ENCODE measurements around the gene RBM8A. TPM values are rescaled to one million over a fixed set of nuclear protein-coding genes. Genes with fewer than 3 reads are reported as not detected.

Gene RBM8A
- total and polyA plus RNA-seq, 2 donors (not counting 1 experiment from before 2014, with no cell fraction given): 137 to 169 TPM

GRCh38 chr1:145918992-145919939 is 8.0 kb downstream of the RBM8A start:
- H2AFZ ChIP-seq (ENCODE audit: insufficient read depth, low read depth, low read length, poor library complexity, severe bottlenecking): peak overlapping the region; percentile 90
- POLR2A ChIA-PET: interaction anchor here (0.5 to 2.5 kb wide), 18 partner anchors 8 to 120 kb away, joined by 3 to 28 read pairs (median 4); partner anchors contain the start of genes ANKRD34A, ANKRD35, LIX1L and PIAS3
- H3K36me3 ChIP-seq (replicated peaks in 1 of 2; ENCODE audit: control extremely low read depth in 1 of 2, control insufficient read depth in 1 of 2, extremely low read depth in 1 of 2, insufficient read depth in 2 of 2, low read length in 1 of 2): peaks cover 0 to 21% of the 10 kb centered on the region in 2 experiments
- no peak for TF ChIP-seq EZH2 (IDR thresholded peaks at IDR 0.05; ENCODE audit: borderline replicate concordance, insufficient read depth, low read depth, low read length, poor library complexity, severe bottlenecking)
- TF ChIP-seq CTCF (IDR thresholded peaks at IDR 0.05): no peak
- H3K4me1 ChIP-seq (ENCODE audit: control insufficient read depth in 2 of 2, insufficient read depth in 2 of 2, low read length in 2 of 2): peaks cover 15 to 24% of the 10 kb centered on the region in 2 donors
- Mint-ChIP-seq H3K27me3 (no peaks in the 10 kb centered on the region), H3K4me1 (peaks cover 36% of the 10 kb centered on the region), H3K4me3 (peak overlapping the region; percentile 92), H3K27ac (peak overlapping the region; percentile 95), H3K9me3 (ENCODE audit: insufficient read depth) (no peaks in the 10 kb centered on the region)
- H3K27me3 ChIP-seq (replicated peaks in 1 of 4; ENCODE audit: control extremely low read depth in 1 of 4, control insufficient read depth in 3 of 4, insufficient read depth in 4 of 4, low read length in 3 of 4): no peaks in the 10 kb centered on the region
- H3K9me3 ChIP-seq (ENCODE audit: control extremely low read depth in 1 of 3, control insufficient read depth in 2 of 3, insufficient read depth in 1 of 3, low read length in 2 of 3): no peaks in the 10 kb centered on the region
- peaks cover 14% of the 10 kb centered on the region for H3K79me2 ChIP-seq (ENCODE audit: control insufficient read depth, insufficient read depth, low read length)
- CTCF ChIA-PET: interaction anchor here (0.8 to 1.6 kb wide), 8 partner anchors 8 to 74 kb away, joined by 3 to 8 read pairs (median 4); partner anchors contain the start of genes ANKRD34A, NUDT17, POLR3GL and RBM8A
- H3K4me2 ChIP-seq (replicated peaks; ENCODE audit: low read depth, low read length, poor library complexity, severe bottlenecking): peak overlapping the region; percentile 75
- intact Hi-C loops (cut with micrococcal nuclease): loop anchor here (1.0 to 2.0 kb wide), 8 partner anchors 8 to 94 kb away; partner anchors contain the start of genes ANKRD34A, ANKRD35, LIX1L and NUDT17
- DNase-seq (no peak), ATAC-seq (ENCODE audit: low read depth) (peak; percentile 3)
- peak overlapping the region; percentile 68 for H3K9ac ChIP-seq (ENCODE audit: low read length)
- WGBS (ENCODE audit: insufficient coverage): 4% methylated on average over 29 of the region's 33 CpGs
- H4K20me1 ChIP-seq (ENCODE audit: control insufficient read depth, insufficient read depth, low read length, poor library complexity, severe bottlenecking): no peaks in the 10 kb centered on the region
- H3K27ac ChIP-seq (ENCODE audit: low read length in 2 of 2): peak overlapping the region; percentile 74 to 79
- H3K4me3 ChIP-seq (ENCODE audit: control extremely low read depth in 1 of 5, extremely low read depth in 1 of 5, insufficient read depth in 1 of 5, low read depth in 2 of 5, low read length in 4 of 5): peak overlapping the region; percentile 69 to 98 (median 80)
